Caco-2 (cell line): ENCODE data around the gene GSK3B. TPM values are rescaled to one million over a fixed set of nuclear protein-coding genes. Genes with fewer than 3 reads are reported as not detected.
A peak's percentile ranks its signal among the peaks of the same experiment; 100 is the strongest.

Experiments used
- BruUV-seq: library from RNA; stranded (reverse); fragments of 400-500 nt; replicated peaks from 2 replicates; lab custom pipeline; 2021; lab: Mats Ljungman, UMichigan
- CTCF ChIA-PET: fragments of 300-600 bp; sonication (Branson Sonifier 250); formaldehyde crosslinking; loops from one replicate; lab custom pipeline; 2022; ENCODE audit warnings: antibody characterized with exemption; lab: Charles Lee
- POLR2A ChIA-PET: fragments of 300-600 bp; sonication (Branson Sonifier 250); formaldehyde crosslinking; loops from one replicate; lab custom pipeline; 2022; ENCODE audit warnings: antibody characterized with exemption; lab: Charles Lee
- DNase-seq, 2 experiments: peaks; one replicate each; pipeline versions ENCODE4 v3.0.0 to v3.0.0-alpha.2; 2020 to 2022
- H3K27me3 ChIP-seq: replicated peaks from 2 replicates; pipeline ENCODE4 v1.6.0; 2011; ENCODE audit warnings: low read length; ENCODE audit not compliant: control insufficient read depth, insufficient read depth
- H3K36me3 ChIP-seq: 2 replicates; pipeline ENCODE4 v1.5.1; 2011; ENCODE audit warnings: low read length; ENCODE audit not compliant: control insufficient read depth, insufficient read depth
- H3K4me1 ChIP-seq: fragments of 250-450 bp; sonication (Bioruptor Pico); 2 replicates; pipeline ENCODE4 v1.5.1; 2020; ENCODE audit warnings: mild to moderate bottlenecking
- H3K4me3 ChIP-seq: 2 replicates; pipeline ENCODE4 v1.5.1; 2011; ENCODE audit warnings: low read depth, mild to moderate bottlenecking, control low read depth, low read length
- H3K9me3 ChIP-seq: fragments of 250-450 bp; sonication (Bioruptor Pico); 2 replicates; pipeline ENCODE4 v1.5.1; 2020; ENCODE audit warnings: mild to moderate bottlenecking, moderate library complexity
- H3K27ac Mint-ChIP-seq: one replicate; pipeline ENCODE4 v1.8.0; 2022; ENCODE audit warnings: mixed read lengths; ENCODE audit not compliant: unreplicated experiment
- H3K27me3 Mint-ChIP-seq: one replicate; pipeline ENCODE4 v1.8.0; 2022; ENCODE audit warnings: mixed read lengths; ENCODE audit not compliant: insufficient read depth, unreplicated experiment
- H3K36me3 Mint-ChIP-seq: one replicate; pipeline ENCODE4 v1.8.0; 2022; ENCODE audit warnings: mild to moderate bottlenecking, mixed read lengths; ENCODE audit not compliant: insufficient read depth, unreplicated experiment
- H3K4me1 Mint-ChIP-seq: one replicate; pipeline ENCODE4 v1.8.0; 2022; ENCODE audit warnings: low read depth, mixed read lengths; ENCODE audit not compliant: unreplicated experiment
- H3K4me3 Mint-ChIP-seq: one replicate; pipeline ENCODE4 v1.8.0; 2022; ENCODE audit warnings: mild to moderate bottlenecking, moderate library complexity, mixed read lengths; ENCODE audit not compliant: unreplicated experiment
- H3K9me3 Mint-ChIP-seq: one replicate; pipeline ENCODE4 v1.8.0; 2022; ENCODE audit warnings: mixed read lengths; ENCODE audit not compliant: unreplicated experiment
- CTCF ChIP-seq, 2 experiments: fragments of 200-600 bp in 1 of 2; IDR thresholded peaks; 1 replicate in 1 of 2; 2 replicates in 1 of 2; pipeline versions ENCODE4 v1.5.1 to v1.8.0; 2011 to 2022; ENCODE audit warnings: antibody characterized with exemption in 1 of 2, control low read depth in 1 of 2, inconsistent platforms in 1 of 2, low read depth in 1 of 2, low read length in 1 of 2, mild to moderate bottlenecking in 1 of 2, moderate library complexity in 1 of 2; ENCODE audit not compliant: insufficient read depth in 1 of 2, severe bottlenecking in 1 of 2, unreplicated experiment in 1 of 2
- intact Hi-C: fragments of 100-400 bp; cut with micrococcal nuclease; formaldehyde crosslinking; loops from one replicate; pipeline ENCODE4 v1.10.0; 2022; ENCODE audit not compliant: unreplicated experiment
- total RNA-seq: library from RNA; stranded (reverse); gene quantifications from 2 replicates; pipeline ENCODE4 v1.2.3, GENCODE V29; 2022

The GSK3B gene
- total RNA-seq, 1 experiment from 2014 or later, result 55.2 TPM

- Histone ChIP-seq H3K9me3 (no peaks in the 10 kb centered on the region), H3K27me3 (no peaks in the 10 kb centered on the region), H3K4me3 (no peak overlapping the region), H3K36me3 (no peaks in the 10 kb centered on the region), H3K4me1 (peaks cover 12% of the 10 kb centered on the region)
- H3K4me3 Mint-ChIP-seq, result no peak overlapping the region
- peaks cover 25% of the 10 kb centered on the region for H3K4me1 Mint-ChIP-seq
- ChIA-PET CTCF (no interaction called here), POLR2A (no interaction called here)
- no peaks in the 10 kb centered on the region for H3K9me3 Mint-ChIP-seq
- no peak for DNase-seq
- intact Hi-C loops, result no loop called here
- no peak for TF ChIP-seq CTCF (IDR thresholded peaks at IDR 0.05; ENCODE audit: insufficient read depth in 1 of 2, low read depth in 1 of 2, low read length in 1 of 2, severe bottlenecking in 1 of 2, unreplicated experiment in 1 of 2)
- H3K27me3 Mint-ChIP-seq, result no peaks in the 10 kb centered on the region
- peaks cover 19% of the 10 kb centered on the region for H3K36me3 Mint-ChIP-seq
- H3K27ac Mint-ChIP-seq, result no peak overlapping the region
- no TSS peak for BruUV-seq
These were observed 267.3 kb downstream of the GSK3B start for GRCh38 chr3:119826711-119827608.

- no peaks in the 10 kb centered on the region for H3K27me3 ChIP-seq
- peaks cover 8% of the 10 kb centered on the region; the same call in 1 of the 2 replicates for H3K4me1 ChIP-seq
- POLR2A ChIA-PET, result interaction anchor here (0.6 kb wide), 2 partner anchors 58 to 393 kb away, joined by 3 read pairs; no protein-coding TSS in a partner anchor
- H3K36me3 ChIP-seq, result no peaks in the 10 kb centered on the region
- no peaks in the 10 kb centered on the region for H3K9me3 ChIP-seq
- no peaks in the 10 kb centered on the region for H3K27me3 Mint-ChIP-seq
- peaks cover 25% of the 10 kb centered on the region for H3K4me1 Mint-ChIP-seq
- peak; percentile 51 to 52 for DNase-seq
- BruUV-seq, result no TSS peak
- intact Hi-C loops, result no loop called here
- no peak overlapping the region for H3K4me3 ChIP-seq
- H3K27ac Mint-ChIP-seq, result peak overlapping the region; percentile 4
- CTCF ChIA-PET, result interaction anchor here (1.0 kb wide), 1 partner anchor 31 kb away, joined by 3 read pairs; no protein-coding TSS in a partner anchor
- H3K9me3 Mint-ChIP-seq, result no peaks in the 10 kb centered on the region
- TF ChIP-seq CTCF (IDR thresholded peaks at IDR 0.05; ENCODE audit: insufficient read depth in 1 of 2, low read depth in 1 of 2, low read length in 1 of 2, severe bottlenecking in 1 of 2, unreplicated experiment in 1 of 2), result no peak
- peak overlapping the region; percentile 13 for H3K4me3 Mint-ChIP-seq
- peaks cover 8% of the 10 kb centered on the region for H3K36me3 Mint-ChIP-seq
These were observed 268.4 kb downstream of the GSK3B start for GRCh38 chr3:119825820-119826219.

GRCh38 chr3:119819806-119820205 lies 274.4 kb downstream of the GSK3B start:
- Histone ChIP-seq H3K4me1 (no peaks in the 10 kb centered on the region), H3K36me3 (no peaks in the 10 kb centered on the region), H3K27me3 (no peaks in the 10 kb centered on the region), H3K9me3 (no peaks in the 10 kb centered on the region), H3K4me3 (no peak overlapping the region)
- H3K27ac Mint-ChIP-seq, result no peak overlapping the region
- no peaks in the 10 kb centered on the region for H3K9me3 Mint-ChIP-seq
- no TSS peak for BruUV-seq
- ChIA-PET POLR2A (no interaction called here), CTCF (no interaction called here)
- no peak for DNase-seq
- TF ChIP-seq CTCF (IDR thresholded peaks at IDR 0.05; ENCODE audit: insufficient read depth in 1 of 2, low read depth in 1 of 2, low read length in 1 of 2, severe bottlenecking in 1 of 2, unreplicated experiment in 1 of 2), result no peak
- intact Hi-C loops, result loop anchor here (10.0 kb wide), 1 partner anchor 275 kb away; the partner anchor contains the start of gene GSK3B
- no peaks in the 10 kb centered on the region for H3K27me3 Mint-ChIP-seq
- no peaks in the 10 kb centered on the region for H3K36me3 Mint-ChIP-seq
- no peak overlapping the region for H3K4me3 Mint-ChIP-seq
- no peaks in the 10 kb centered on the region for H3K4me1 Mint-ChIP-seq
